ENCODE results near the gene BTBD9.

DNA sequence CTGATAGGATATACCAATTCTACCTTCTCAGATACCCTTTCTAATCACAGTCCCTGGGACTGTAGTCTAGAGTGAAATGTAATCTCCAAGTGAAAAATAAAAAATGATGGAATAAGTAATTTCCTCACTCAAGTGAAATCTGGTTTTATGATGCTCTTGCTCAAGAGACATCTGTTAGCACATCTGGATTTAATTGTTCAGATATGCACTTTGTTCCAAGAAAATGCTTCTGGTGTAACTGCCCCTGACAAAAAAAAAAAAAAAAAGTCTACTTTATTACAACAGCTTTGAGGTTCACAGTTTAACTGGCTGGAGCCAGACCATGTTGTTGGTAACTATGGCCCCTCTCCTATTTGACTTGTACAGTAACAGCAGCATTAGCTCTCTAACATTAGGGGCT lies 251.8 kb downstream of the BTBD9 start:
- TF ChIP-seq CTCF (IDR thresholded peaks at IDR 0.05): no peak
- TF ChIP-seq POLR2A (IDR thresholded peaks at IDR 0.05): no peak

Data from Peyer's patch (tissue), 4 donors.